HG03108 (cell line): ENCODE results near the gene RNASE7.
"Not testable (repeated sequence)": the region's sequence is repeated elsewhere in the genome, so short reads cannot be mapped to it uniquely, and the experiment has no call there.

Source experiments
- ATAC-seq: cut with Tn5 transposase; IDR thresholded peaks from one replicate; pipeline ENCODE4 v1.9.1; 2021; ENCODE audit warnings: moderate library complexity; ENCODE audit not compliant: unreplicated experiment

RNASE7 gene

DNA sequence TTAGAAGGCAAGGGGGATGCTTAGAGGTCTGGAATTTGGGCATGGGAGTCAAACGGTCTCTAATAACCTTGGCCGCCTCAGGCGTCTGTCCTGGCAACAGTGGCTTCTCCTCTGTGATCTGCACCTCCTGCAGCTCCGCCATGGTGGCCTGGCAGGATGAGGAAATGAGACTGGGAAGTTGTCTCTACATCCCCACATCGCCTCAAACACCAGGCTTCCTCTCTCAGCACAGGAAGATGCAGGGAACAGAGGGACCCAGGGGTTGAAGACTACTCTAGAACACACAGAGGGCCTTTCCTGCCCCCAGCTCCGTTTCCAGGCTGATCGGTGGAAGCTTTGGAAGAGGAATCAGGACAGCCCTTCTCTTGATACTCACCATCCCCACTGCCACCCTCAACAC, 19.0 kb upstream of the RNASE7 start:
- ATAC-seq = no peak

DNA sequence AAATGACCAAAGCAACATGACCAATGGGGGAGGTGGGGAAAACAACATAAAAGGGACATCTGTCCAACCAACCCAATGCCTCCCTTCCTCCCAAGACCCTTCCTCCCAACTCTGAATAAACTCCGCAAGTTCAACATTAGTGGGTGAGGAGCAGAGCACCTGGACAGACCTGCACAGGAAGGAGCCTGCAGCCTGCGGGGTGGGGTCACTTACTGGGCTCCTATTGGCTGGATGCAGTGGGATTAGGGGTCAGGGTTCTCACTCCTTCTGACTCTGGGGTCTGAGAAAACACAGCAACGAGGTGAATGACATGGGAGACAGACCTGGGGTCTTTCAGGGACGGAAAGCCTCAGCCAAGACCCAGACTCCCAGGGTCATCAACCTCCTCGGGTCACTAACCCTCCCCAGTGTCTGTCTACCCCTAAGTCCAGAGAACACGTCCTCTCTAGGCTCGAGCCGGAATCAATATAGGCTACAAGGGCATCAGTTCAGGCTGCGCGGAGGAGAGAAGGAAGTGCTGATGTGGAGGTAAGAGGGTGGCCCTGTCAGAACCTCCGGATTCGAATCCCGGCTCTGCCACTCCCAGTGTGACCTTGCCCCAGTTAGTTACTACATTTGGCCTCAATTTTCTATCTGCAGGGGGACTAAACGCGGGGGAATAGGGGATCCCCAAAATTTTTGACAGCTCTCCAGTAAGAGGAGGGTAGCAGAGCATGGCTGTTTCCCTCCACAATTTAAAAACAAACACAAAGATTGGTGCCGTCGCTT, 18.2 kb upstream of the RNASE7 start:
- ATAC-seq = no peak

DNA sequence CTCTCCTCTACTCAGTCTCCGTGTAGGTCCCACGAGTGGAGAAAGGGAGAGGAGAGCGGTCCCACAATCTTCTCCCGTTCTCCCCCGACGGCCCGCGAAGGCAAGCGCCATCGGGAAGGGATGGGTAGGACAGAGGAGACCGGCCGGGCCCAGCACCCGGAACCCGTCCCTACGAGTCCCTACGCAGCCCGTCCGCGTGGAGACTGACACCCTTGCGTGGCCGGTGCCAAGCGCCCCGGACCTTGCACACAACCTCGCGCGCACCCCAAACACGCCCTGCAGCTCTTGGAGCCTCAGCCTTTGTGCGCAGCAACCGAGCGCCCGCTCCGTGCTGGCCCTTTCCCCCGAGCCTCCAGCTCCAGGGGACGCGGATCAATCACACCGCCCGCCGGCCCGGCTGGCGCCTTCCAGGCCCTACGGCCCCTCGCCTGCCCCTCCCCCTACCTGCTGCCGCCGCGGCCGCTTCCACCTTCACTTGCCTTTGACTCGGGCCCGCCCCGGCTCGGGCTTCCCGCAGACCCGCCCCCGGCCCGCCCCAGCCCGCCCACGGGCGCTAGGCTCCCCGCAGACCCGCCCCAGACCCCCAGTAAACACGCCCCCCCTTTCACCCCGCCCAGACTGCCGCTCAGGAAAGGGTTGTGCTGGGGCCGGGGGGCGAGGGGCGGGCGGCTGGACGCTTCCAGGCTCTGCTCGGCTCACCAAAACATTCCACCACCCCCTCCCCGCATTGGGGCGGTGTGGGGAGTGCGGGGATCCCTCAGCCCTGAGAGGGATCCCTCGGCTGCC, 17.4 kb upstream of the RNASE7 start, which contains the start of gene NDRG2:
NDRG2 (minus strand) TSS at position 477 of the 786 bp plus-strand sequence. CDS start 1,746 bp downstream, outside the sequence.
- ATAC-seq = no peak

DNA sequence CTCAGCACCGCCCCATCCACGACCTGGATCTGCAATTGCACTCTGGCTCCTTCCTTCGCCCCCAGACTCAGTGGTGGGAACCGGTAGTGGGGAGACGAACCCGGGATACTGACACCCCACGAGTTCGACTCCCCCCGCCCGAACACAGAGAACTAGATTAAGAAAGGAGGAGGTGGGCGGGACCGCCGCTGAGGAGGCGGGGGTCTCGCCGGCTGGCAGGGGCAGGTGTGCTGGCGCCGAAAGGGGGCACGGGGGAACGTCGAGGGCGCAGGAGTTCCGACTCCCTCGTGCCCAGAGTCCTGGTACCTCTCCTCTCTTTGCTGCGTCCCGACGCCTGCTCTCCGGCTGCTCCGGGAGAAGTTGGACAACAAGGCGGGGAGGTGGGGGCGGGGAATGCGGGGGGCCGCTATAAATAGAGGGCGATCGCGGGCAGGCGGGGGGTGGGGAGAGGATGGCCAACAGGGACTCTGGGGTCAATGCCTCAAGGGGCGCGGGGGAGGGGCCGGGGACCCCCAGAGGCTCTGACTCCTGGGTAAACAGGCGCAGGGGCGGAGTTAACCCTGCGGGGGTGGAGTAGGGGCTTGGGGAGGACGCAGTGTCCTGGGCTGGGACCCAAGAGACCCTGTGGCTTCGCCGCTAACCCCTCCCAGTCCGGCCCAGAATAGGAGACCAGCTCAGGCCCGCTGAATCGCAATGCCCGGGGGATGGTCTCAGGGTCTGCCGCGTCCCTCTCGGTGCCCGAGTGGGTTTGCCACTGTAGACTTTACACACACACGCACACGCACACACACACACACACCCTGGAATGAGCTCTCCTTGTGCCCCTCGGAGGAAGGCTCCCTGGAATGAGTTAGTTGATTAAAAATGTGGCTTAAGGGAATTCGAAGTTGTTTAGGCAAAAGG, 16.5 kb upstream of the RNASE7 start:
- ATAC-seq = no peak

DNA sequence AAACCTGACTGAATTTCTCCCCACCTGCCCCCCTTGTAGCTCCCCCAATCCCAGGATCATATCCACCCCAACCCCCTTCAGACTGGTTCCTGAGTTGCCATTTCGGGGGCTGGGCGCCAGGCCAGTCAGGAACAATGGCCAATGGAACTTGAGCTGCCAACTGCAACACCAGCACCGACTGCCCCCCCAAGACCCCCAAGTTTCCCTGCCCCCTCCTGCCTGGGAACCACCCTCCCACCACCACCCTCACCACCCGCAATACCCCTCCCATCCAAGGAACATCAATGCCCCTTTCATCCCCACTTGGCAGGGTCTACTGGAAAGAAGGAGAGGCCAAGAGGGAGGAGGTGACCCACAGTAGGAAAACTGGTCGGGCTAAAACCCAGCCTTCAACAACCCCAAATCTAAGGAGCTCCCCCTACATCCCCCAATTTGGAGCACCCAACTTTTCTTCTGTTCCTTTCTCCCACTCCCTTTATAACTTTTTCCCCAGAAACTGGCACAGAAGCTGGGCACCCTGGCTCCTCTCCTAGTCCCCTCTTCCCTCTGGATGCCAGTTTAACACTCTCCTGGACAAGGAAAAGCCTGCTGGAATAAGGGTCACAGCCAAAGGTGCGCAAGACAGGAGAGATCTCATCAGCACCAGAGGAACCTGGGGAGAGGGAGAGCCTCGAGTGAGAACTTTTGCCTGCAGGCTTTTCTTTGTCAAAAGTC, 15.7 kb upstream of the RNASE7 start:
- ATAC-seq = no peak

DNA sequence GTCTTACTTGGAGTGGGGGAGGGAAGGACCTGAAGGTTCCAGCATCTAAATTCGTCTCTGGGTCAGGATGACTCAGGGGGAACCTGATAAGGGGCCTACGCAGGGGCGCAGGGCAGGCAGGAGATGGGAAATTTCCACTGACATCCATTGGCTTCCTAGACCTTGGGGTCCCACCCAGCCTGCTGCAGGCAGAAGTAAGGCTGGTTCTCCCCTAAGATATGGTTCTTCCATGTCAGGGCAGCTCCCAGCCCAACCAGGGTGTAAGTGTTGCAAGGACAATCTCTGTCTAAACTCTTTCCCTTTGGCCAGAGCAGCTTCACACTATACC, 15.2 kb upstream of the RNASE7 start:
- ATAC-seq = no peak

DNA sequence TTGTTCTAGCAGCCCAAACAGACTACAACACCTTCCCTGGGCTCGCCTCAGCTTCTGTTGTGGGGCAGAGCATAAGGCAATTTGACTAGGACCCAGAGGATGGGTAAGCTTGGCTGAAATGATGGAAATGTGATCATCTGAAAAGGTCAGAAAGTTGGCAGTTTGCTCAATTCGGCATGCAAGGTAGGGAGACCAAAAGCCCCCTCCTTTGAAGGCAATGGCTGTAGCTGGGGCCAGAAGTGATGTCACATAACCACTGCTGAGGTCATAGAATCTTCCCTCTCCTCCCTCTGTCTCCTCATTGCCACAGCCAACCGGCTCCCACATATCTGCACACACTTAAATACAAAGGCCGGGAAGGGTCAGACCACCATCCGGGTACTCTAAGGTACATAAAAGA, 12.2 kb upstream of the RNASE7 start, which contains the start of gene TPPP2:
TPPP2 (plus strand) TSS at position 301 of the 400 bp plus-strand sequence. CDS start 365 bp downstream, outside the sequence.
- no peak for ATAC-seq

DNA sequence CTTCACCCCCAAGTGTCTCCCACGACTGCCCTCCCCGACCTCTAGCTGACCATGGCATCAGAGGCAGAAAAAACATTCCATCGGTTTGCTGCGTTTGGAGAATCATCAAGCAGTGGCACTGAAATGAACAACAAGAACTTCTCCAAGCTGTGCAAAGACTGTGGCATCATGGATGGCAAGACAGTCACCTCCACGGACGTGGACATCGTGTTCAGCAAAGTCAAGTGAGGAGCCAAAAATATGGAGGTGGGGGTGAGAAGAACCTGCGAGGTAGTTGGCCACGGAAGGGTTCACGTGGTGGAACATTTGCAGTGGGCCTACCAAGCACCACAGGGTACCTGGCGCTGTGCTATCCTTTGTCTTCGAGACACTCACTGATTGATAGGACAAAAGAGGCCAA, 11.6 kb upstream of the RNASE7 start:
- no peak for ATAC-seq

DNA sequence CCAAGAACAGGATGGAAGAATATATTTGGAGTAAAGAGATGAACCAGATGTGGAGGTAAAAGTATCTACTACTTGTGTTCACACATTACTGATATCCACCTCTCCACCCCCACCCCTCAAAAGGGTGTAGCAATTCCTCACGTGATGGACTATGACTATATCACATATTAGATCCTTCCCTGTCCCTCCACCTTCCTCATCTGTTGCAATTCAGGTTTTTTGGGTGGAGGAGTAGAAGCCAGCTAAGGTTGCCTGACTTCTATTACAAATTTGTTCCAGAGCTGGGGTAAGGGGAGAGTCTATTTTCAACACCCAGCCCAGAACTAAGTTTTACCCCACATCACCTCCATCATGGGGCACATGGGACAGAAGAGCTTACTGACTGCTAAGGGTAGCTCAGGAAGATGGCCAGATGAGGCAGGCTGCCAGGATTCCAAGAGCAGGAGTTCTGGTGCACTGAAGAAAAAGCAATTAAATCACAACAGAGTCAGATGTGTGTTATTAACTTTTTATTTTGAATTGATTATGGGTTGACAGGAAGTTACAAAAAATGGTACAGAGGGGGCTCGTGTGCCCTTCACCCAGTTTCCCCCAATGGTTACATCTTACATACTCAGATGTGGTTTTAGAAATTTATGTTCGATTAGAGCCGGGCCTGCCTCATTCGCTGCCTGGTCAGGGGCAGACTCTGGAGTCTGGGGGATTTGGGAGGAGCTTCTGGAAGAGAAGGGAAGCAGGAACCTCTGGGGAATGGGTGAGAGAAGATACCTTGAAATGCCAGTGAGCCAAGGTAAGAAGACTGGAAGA, 9.6 kb upstream of the RNASE7 start:
- ATAC-seq = no peak

DNA sequence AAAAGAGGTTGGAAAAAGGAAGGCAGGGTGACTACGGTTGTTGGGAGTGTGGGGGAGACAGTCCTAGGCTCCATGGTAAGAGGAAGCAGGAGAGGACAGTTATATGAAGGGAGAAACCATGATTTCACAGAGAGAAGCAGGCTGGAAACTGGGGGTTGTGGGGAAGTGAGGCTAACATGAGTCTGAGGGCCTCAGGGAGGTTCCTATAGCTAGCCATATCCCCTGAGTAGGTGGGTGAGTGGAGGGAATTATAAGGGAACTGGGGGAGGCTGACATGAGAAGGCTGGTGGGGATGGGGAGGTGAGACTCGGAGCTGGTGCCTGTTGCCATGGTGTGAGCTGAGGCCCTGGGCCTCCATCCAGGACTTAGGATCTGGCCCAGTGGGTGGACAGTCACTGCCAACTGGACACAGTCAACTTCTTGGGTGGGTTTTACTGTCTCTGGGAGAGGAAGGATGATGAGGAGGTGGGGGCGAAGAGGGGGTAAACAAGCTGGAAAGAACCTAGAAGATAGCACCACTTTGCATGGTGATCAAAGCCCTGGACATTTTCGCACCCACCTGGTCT, 8.9 kb upstream of the RNASE7 start:
- ATAC-seq = no peak

DNA sequence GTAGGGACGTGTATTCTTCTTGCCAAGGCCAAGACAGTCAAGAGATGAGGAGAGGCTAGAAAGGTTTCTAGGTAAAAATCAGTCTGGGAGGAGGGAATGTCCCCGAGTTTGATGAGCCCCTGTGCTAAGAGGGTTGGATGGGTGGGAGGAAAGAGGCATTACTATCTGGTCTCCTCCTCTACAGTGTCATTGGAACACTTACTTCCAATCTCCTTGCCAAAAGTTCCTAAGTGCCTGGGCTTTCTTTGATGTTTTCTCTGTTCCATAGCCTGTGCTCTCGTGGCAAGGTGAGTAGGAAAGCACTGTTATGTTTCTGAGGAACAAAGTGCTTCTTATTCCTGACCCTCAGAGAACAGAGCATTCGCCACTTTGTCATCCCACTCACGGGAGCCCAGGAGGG, 7.5 kb upstream of the RNASE7 start, which contains the start of gene RNASE13:
RNASE13 (minus strand) TSS at position 101 of the 400 bp plus-strand sequence. CDS start 519 bp downstream, outside the sequence.
- ATAC-seq = no peak

DNA sequence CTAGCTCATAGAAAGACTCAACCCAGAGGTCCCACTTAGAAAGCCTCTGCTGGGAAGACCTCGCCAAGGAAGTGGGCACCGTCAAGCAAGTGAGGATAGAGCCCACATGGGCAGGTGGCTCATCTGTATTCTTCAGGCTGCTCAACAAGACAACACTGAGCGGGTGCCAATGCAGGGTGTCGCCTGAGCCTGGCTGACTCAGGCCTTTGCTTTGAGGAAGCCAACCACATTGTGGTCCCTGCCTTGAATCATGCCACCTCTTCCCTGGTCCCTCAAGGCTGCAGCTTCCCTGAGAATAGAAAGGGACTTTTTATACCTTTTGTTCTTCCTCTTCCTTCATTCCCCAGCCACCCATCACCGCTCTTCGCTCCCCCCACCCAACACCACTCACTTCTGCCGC, 5.4 kb upstream of the RNASE7 start:
- ATAC-seq = no peak

DNA sequence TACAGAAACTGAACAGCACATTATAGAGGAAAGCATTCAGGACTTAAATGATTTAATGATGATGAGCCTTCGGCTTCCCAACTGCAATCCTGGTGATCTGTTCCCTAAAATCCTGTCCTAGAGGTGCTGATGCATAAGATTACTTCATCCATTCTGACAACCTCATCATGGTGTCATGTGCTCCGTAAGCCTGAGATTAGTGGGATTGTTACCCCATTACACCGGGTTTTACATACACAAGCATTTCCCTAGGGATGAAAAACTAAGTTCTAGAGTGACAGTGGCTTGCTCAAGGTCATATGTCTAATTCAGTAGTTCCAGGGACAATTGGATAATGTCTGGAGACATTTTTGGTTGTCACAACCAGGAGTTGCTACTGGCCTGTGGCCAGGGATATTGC, 5.0 kb upstream of the RNASE7 start:
- no peak for ATAC-seq

DNA sequence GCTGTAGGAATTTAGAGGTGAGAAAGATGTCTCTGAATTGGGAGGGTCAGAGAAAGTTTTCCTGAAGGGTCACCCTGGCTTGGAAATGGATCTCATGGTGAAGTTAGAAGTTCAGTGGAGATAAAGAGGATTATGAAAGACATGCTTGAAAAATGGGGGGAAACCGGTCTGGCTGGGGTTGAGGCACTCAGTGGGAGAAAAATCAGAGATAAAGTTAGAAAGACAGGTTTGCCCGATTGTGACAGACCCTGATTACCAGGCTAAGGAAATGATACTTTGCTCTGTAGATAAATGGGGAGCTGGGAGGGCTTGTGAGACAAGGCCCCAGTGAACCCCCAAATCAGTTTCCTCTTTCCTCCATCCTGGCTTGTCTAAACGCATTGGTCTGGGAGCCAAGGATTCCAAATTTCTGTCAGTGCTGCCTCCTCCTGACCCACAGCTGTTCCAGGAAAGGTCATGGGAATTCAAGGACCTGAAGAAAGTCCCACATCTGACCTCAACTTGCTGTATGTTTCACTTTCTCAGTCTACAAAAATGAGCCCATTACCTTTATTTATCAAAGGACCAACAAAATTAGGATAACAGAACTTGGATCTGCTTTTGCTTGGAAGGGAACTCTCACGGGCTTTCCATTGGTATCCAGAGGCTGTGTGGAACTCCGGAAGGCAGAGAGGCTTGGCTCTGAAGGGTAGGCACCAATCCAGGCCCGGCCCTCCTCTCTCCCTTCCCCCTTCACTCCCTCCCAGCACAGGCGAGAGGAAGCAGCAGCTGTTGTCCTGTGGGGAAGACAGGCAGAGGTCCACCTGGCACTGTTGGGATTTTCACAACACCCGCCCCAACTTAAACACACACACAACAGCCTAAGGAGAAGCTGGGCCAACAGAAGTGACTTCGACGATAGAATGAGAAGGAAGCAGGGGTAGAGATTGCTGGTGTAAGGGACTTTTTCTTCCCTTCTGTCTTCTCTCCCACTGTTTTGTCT, 3.4 kb upstream of the RNASE7 start:
- ATAC-seq = no peak

DNA sequence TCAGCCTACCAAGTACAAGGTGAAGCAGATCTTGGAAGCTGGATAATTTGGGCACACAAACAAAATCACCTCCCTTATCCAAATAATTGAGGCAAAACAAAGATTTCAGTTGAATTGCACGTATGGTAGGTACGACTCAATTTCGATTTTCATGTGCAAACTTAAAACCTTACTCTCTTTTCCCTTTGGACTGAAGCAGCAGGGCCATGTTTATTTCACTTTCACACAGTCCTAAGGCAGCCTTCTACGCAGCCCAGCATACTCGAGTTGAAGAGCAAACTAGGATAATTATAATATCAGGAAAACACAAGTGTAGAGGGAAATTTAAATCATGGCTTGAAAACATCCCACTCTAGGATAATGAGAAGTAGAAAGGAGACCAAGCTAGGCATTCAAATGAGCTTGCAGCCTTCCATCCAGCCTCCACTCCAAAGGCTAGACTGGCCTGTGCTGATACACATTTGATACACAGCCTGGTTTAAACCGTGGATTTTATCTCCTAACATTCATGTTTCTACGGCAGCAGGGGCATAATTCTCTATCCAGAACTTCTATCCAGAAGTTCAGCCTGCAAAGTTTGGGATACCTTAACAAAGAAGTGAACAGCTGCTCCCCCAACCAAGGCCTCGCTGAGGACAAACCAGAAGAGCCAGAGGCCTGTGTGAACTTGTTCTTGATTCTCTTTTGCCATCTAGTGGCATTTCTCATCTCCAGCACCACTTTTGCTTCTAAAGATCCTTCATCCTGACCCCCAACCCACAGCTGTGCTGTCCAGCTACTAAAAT, 2.4 kb upstream of the RNASE7 start:
- ATAC-seq = no peak

DNA sequence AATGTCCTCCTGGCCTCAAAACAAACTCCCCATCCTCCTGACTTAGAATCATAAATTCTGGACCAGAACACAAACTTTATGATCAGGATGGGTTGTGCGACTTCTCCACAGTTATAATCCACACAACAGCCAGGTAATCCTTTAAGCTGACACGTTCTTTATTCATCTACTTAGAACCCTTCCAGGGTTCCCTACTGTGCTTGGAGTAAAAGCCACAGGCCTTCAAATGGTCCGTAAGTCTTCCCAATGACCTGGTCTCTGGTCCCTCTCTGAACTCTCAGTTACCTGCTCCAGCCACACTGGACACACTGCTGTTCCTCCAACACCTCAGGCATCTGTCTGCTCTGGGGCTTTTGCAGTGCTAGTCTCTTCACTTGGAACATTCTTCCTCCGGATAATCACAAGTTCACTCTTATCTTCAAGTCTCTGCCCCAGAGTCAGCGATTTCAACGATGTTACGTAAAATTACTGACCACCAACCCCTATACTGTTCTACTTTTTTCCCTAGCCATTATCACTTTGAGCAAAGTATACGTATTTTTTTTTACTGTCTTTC, 1.7 kb upstream of the RNASE7 start:
- ATAC-seq = no peak

DNA sequence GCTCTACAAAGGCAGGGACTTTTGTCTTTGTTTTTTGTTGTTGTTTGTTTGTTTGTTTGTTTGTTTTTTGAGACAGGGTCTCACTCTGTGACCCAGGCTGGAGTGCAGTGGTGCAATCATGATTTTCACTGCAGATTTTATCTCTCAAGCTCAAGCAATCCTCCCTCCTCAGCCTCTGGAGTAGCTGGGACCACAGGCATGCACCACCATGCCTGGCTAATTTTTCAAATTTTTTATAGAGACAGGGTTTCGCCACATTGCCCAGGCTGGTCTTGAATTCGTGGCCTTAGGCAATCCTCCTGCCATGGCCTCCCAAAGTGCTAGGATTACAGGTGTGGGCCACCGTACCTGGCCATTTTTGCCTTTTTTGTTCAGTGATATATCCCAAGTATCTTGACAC, 1.2 kb upstream of the RNASE7 start:
- not testable (repeated sequence) for ATAC-seq
